AG10803 (cell line): Measurements from ENCODE around the gene MRFAP1.
"Not testable (repeated sequence)": the region's sequence is repeated elsewhere in the genome, so short reads cannot be mapped to it uniquely, and the experiment has no call there.

Experiments
- DNase-seq: peaks from one replicate; pipeline ENCODE4 v3.0.0; 2010; ENCODE audit warnings: low read depth
- H3K4me3 ChIP-seq: 2 replicates; pipeline ENCODE4 v1.5.1; 2011; ENCODE audit warnings: mild to moderate bottlenecking, low read length, control low read depth
- TF ChIP-seq, protein P1 (sequence below): conservative IDR thresholded peaks from 2 replicates; pipeline ENCODE4 v1.5.1; 2011; ENCODE audit warnings: mild to moderate bottlenecking, low read length, control low read depth, inconsistent platforms

The MRFAP1 gene

DNA sequence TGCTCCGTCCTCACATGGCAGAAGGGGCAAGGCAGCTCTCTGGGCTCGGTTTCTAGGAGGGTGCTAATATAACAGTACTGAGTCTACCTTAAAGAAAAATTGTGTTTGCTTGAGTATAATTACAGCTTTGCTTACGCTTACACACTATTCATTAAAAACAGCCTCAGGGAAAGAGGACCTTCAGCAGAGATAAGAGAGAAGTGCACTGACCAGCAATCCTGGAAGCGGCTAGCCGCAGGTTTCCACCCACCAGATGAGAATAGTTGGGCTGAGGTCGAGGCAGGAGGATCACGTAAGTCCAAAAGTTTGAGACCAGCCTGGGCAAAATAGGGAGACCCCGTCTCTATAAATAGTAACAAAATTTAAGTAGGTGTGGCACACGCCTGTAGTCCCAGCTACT, 15.2 kb upstream of the MRFAP1 start:
- TF ChIP-seq, protein P1, sequence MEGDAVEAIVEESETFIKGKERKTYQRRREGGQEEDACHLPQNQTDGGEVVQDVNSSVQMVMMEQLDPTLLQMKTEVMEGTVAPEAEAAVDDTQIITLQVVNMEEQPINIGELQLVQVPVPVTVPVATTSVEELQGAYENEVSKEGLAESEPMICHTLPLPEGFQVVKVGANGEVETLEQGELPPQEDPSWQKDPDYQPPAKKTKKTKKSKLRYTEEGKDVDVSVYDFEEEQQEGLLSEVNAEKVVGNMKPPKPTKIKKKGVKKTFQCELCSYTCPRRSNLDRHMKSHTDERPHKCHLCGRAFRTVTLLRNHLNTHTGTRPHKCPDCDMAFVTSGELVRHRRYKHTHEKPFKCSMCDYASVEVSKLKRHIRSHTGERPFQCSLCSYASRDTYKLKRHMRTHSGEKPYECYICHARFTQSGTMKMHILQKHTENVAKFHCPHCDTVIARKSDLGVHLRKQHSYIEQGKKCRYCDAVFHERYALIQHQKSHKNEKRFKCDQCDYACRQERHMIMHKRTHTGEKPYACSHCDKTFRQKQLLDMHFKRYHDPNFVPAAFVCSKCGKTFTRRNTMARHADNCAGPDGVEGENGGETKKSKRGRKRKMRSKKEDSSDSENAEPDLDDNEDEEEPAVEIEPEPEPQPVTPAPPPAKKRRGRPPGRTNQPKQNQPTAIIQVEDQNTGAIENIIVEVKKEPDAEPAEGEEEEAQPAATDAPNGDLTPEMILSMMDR, result no peak
- H3K4me3 ChIP-seq, result no peak overlapping the region
- no peak for DNase-seq

DNA sequence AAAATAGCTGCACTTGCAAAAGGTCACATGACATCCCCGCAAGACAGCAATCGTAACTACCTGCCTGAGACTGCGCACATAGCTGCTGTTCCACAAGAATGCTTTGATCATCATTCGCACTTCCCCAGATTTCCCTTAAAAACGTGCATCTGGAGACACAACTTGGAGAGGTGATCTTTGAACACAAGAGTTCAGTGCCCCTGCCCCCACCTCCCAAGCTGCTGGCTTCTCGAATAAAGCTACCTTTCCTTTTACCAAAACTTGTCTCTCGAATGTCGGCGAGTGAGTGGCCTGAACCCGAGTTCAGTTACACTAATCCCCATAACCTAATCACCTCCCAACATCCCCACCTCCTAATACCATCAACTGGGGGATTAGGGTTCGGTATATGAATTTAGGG, 14.4 kb upstream of the MRFAP1 start:
- no peak for DNase-seq
- TF ChIP-seq, protein P1, result no peak
- no peak overlapping the region for H3K4me3 ChIP-seq

DNA sequence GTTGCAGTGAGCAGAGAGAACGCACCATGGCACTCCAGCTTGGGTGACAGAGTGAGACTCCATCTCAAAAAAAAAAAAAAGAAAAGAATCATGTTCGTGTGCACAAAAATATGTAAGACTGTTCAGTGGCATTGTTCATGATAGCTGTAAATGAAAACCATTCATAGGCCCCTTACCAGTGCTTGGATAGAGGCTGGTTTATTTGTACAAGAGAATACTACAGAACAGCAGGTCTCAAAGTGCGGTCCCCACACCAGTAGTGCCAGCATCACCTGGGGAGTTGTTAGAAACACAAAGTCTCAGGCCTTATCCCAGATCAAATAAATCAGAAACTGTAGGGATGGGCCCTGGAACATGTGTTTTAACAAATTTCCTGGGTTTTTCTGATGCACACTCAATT, 12.7 kb upstream of the MRFAP1 start:
- TF ChIP-seq, protein P1, result no peak
- H3K4me3 ChIP-seq, result no peak overlapping the region
- no peak for DNase-seq

DNA sequence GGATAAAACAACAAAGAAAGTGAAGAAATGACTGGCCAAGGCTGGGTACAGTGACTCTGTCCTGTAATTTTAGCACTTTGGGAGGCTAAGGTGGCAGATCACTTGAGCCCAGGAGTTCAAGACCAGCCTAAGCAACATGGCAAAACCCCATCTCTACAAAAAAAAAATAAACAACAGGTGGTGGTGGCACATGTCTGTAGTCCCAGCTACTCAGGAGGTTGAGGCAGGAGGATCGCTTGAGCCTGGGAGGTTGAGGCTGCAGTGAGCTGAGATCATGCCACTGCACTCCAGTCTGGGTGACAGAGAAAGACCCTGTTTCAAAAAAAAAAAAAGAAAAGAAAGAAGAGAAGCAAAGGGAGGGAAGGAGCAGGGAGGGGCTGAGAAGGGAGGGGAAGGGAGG, 12.0 kb upstream of the MRFAP1 start:
- not testable (repeated sequence) for DNase-seq, H3K4me3 ChIP-seq

DNA sequence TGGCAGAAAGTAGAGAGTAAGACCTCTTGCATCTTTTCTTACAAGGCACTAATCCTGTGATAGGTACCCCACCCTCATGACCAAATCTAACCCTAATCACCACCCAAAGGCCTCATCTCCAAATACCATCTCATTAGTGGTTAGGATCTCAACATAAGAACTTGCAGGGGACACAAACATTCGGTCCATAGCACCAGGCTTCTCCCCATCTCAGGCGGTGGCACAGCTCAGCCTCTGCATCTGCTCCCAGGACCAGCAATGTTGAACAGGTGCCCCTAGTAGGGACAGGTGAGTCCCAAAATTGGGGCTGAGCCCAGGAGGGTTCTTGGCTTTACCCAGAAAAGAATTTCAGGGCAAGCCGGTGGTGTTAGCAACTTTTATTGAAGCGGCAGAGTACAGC, 8.4 kb upstream of the MRFAP1 start:
- TF ChIP-seq, protein P1, result no peak
- no peak for DNase-seq
- H3K4me3 ChIP-seq, result no peak overlapping the region

DNA sequence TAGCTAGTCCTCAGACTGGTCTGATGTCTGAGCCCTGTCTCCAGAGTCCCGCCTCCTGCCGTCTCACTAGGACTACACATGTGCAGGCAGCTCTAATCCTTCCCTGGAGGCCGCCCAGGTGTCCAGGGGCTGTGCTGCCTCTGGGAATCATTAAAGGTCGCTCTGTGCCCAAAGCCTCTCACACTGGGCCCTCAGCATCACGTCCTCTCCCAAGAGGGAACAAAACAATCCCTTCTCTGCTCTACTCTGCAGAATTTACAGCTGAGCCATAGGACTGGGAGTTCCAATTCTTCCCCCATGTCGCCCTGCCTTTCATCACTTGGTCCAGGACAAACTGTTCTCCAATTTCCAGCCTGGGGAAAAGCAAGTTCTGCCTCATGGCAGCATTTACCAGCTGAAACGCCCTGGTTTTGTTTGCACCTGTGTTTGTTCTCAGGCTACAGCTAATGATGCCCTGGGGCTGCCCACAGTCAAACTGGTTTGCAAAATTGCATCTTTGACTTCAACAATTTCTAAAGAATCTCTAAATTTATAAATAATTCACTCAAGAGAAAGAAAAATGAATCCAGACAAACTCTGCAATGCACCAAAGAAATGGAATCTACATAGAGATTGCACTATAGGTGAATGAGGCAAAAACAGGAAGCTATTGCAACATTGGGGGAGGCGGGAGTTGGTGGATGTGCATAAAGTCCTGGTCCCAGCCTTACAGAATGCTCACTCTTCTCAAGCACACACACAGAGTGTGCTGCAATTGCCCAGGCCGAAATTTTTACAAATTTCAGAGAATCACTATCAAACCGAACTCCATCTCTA, 7.2 kb upstream of the MRFAP1 start:
- TF ChIP-seq, protein P1, result no peak
- no peak overlapping the region for H3K4me3 ChIP-seq
- DNase-seq, result peak; percentile 63

DNA sequence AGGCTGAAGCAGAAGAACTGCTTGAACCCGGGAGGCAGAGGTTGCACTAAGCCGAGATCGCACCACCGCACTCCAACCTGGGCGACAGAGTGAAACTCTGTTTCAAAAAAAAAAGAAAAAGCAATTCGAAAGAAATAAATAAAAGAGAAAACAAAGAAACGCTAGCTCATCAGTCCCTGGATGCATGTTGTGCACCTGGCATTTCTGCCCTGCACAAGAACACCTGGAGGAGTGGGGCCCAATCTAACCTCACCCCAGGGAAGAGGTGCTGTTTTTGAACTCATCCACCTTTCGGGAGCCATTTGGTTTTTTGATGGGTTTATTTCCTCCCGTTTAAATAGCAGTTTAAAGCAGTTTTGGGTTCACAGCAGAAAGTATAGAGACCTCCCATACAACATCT, 5.7 kb upstream of the MRFAP1 start:
- no peak overlapping the region for H3K4me3 ChIP-seq
- no peak for DNase-seq
- TF ChIP-seq, protein P1, result no peak
